NCI-H748 treated with DMSO at 0.1 percent for 48 hours (cell line): ENCODE results near the gene CLSTN1.

Experiments used
- DNase-seq: peaks from one replicate; lab custom pipeline; 2025; lab: John Stamatoyannopoulos, UW

CLSTN1 gene

DNA sequence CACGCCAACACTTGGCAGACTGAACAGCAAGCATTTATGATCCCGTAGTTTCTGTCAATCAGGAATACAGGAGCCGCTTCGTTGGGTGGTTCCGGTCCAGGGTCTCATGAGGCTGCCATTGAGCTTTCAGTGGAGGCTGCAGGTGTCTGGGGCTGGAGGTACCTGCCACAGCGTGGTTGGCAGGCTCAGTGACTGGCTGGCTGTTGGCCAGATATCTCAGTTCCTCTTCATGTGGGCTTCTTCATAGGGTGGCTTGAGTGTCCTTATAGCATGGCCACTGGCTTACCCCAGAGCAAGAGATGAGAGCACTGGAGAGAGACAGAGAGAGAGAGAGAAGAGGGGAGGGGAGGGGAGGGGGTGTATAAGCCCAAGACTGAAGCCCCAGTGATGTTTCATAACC is 142.9 kb downstream of the CLSTN1 start:
- DNase-seq, result no peak

DNA sequence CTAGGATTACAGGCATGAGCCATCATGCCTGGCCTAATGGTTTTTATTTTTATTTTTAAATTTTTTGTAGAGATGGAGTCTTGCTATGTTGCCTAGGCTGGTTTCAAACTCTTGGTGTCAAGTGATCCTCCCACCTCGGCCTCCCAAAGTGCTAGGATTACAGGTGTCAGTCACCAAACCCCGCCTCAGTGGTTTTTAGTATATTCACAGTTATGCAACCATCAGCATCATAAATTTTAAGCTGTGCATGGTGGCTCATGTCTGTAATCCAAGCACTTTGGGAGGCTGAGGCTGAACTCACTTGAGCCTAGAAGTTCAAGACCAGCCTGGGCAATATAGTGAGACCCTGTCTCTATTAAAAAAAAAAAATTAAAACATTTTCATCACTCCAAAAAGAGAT is 143.7 kb downstream of the CLSTN1 start:
- DNase-seq, result no peak
